AML-193 (cell line): Measurements from ENCODE around the gene IRF2.
A peak's percentile ranks its signal among the peaks of the same experiment; 100 is the strongest.

Source experiments
- DNase-seq, 2 experiments: peaks; one replicate each; lab custom pipeline; 2025; lab: John Stamatoyannopoulos, UW

IRF2 gene

DNA sequence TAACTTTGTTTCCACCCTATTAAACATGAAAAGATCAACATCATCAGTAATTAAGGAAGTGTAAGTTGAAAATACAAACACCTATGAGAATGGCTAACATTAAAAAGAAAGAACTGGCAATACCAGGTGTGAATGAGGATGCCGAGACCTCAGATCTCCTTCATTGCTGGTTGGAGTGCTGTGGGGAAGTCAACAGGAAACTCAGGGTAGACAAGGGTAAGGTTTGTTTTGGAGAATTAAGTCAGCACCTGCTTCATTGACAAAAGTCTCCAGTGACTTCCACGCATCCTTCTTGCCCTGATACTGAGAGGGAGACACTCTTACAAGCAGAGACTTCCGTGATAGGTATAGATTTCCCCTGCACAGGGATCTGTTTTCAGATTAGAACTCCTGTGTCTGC lies 106.1 kb downstream of the IRF2 start:
- no peak for DNase-seq

DNA sequence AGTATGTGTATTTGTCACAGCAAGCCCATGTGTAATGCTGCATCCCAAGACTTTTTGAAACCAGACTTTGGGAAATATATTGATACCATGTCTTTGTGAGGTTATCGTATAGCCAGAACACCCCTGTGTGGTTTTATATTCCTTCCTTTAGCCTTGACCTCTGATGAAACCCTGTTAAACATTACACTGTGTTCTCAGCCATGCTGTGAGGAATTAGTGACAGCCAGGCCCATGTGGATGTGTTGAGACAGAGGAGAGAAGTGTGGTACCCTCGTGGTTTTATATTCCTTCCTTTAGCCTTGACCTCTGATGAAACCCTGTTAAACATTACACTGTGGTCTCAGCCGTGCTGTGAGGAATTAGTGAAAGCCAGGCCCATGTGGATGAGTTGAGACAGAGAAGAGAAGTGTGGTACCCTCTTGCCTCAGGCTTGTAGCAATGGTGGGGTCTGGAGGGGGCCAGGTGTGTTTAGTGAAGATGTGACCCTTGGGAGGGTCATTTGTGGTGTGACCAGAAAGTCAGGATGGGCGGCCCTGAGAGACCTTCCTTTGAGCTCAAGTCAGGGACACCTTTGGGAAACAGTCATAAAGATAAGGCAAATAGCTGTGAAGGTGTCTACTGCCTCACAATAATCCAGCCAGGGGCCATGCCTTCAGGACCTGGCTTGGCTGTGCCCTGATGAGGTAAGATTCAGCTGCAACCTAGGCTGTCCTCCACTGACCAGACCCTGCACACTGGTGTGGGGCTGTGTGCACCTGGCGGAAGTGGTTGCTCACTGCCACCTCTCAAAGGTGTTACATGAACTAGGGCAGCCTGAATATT lies 110.0 kb downstream of the IRF2 start:
- DNase-seq: peak; percentile 38 to 42

DNA sequence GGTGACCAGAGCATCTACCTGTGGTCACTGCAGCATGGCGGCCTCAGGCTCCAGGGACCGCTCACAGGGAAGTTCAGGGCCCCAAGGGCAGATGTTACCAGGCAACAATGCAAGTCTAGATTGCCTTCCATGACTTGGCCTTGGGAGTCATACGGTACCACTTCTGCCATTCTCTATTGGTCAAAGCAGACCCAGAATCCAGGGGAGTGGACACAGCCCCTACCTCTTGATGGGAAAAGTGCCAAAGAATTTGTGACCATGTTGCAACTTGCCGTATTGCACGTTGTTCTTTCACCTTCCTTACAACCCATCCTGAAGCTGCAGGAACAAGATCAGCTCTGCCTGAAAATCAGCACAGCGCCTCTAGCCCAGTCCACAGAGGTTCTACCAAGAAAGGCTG lies 111.1 kb downstream of the IRF2 start:
- DNase-seq: no peak

DNA sequence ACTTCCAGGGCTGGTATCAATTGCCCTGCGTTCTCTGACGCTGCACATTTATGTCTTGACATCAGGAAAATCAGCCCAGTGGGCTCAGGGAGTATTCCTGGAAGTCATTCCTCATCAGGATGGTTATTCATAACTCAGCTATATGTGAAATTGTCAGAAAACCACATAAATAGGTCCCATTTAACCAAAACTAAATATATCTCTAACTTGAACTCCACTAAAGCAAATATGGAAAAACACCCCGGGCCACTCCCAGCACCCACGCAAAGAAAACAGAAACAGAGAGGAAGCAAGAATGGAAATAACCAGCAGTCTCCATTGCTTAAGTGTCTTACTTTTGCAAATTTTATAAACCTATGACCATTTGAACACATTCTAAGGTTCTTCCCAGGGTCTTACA lies 112.0 kb downstream of the IRF2 start:
- no peak for DNase-seq

DNA sequence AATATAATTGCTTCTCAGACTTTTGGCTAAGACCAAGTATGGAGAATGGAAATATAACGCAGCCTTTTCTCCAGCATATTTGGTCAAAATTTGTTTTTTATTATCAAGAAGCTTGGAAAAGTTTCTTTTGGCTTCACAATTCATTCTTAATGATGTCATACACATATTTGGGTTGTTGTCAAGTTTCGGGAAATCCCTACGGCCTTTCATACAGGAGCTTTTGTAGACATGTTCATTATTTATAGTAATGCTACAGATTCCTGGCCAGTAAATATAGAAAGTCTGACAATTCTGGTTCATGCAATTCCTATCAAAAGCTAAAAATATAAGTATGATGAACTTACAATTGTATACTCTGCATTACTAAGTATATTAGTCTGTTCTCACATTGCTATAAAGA lies 112.9 kb downstream of the IRF2 start:
- no peak for DNase-seq

DNA sequence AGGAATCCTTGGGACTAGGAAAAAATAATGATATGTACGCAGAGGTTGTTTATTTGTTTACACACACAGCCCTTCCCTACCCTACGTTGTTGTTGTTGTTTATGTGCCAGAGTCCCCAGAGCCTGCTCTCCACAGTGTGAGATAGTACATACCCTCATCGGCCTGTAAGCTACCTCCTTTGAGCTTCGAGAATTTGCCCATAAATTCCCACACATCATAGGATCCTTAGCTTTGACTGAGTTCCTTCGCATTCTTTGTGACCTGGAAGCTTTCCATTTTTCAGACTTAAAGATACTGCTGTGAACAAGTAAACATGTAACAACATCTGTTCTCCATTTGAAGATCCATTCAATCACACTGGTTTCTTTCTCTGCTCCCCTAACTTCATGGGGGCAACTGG lies 114.5 kb downstream of the IRF2 start:
- DNase-seq: no peak

DNA sequence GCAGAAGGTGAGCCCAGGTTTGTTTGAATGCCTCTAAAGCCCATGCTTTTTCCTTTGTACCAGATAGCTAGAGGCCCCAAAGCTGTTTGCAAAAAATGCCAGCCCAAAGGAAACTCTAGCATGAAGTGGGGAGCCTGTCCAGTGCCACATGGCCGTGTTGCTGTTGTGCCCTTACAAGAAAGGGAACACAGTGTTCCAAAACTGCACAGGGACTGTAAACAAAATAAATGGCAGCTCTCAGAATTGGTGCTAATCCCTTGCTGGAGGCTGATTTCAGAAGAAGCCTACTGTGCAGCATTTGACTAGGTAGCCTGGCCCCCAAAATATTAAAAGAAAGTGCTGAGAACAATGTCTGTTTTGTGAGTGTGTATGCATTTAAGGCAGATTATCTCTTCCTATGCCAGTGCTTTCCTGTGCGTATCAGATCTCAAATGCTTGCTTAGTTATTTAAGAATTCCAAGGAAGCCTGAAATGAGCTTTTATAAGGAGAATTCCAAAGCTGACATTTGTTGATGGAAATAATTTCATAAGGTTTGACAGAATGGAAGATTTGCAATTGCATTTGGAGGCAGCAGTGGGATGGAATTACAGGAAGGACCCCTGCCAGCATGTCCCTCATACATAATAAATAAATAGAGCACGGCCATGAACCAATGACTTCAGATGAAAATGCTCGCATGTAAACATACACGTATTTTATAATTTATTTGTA lies 115.7 kb downstream of the IRF2 start:
- DNase-seq: no peak

DNA sequence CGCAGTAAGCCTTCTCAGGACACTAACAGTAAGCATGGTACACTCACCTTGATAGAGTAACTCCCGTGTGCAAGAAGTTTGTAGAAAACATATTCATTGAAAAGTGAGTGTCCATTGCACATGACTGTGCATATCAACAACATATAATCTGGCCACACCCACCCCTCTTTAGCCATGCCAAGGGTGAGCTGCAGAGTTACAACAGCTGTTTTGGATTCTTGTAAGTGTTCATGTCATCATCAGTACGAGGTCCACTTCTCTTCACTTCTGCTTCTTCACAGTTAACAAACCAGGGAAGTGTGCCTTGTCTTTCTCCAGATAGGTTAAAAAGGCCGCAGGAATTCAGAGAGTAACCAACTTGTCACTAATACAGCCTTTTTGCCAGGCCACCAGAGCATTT lies 116.6 kb downstream of the IRF2 start:
- no peak for DNase-seq

DNA sequence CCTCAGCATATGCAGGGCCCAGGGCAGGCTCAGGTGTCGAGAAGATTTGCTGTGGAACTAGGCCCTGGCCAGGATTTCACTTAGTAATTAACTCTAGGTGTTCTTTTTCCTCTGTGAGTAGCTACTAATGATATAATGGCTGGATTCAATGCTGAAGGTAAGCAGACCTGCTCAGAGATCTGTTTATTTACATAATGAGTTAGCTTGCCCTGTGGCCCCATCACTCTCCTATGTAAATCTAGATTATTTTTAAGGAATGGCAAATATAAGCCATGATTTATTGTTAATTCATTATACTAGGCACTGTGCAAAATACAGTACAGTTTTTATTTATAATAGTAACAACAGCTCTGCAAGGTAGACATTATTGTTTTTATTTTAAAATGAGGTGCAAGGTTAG lies 117.2 kb downstream of the IRF2 start:
- DNase-seq: no peak

DNA sequence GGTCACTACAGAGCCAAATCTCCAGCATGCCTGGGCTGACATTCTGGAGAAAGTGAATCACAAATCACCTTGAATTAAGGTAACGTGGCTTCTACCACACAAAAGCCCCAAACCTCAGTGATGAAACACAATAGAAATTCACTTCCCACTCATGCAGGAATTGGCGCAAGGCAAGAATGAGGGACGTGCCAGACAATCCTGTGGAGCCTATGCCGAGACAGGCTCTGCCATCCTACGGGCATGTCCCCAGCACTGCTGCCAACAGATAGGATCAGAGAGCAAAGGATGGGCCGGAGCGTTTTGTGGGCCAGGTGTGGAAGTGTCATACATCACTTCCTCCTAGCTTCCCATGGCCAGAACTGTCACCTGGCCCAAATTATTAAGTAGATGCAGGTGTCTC lies 118.0 kb downstream of the IRF2 start:
- DNase-seq: no peak

DNA sequence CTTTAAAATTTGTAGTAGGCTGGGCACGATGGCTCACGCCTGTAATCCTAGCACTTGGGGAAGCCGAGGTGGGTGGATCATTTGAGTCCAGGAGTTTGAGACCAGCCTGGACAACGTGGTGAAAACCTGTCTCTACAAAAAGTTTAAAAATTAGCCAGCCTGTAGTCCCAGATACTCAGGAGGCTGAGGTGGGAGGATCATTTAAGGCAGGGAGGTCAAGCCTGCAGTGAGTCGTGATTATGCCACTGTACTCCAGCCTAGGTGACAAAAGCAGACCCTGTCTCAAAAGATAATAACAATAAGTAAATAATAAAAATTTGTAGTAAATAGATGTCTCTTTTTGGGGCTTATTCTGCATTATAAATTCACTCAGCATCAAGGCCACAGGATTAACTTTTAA lies 118.5 kb downstream of the IRF2 start:
- DNase-seq: no peak

DNA sequence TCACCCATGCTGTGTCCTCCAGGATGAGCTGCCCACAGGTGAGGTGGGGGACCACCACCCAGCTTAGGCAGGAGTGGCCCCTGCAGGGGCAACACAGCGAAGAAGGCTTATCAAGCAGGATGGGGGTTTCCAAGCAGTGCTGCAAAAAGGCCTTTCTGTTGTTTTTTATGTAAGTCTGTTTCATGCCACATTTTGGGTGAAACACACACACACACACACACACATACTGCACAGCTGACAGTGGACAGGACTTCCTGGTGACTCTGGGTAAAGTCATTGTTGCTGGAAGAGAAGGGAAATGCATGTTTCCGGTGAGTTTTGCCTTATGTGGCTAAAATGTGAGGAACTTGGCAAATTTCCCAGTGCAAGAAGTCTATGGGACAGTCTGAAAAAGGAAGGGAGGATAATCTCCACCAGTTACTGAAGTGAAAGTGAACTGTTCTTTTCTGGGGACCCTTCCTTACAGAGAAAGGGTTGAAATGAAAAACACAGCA lies 119.2 kb downstream of the IRF2 start:
- DNase-seq: peak; percentile 98 to 99

DNA sequence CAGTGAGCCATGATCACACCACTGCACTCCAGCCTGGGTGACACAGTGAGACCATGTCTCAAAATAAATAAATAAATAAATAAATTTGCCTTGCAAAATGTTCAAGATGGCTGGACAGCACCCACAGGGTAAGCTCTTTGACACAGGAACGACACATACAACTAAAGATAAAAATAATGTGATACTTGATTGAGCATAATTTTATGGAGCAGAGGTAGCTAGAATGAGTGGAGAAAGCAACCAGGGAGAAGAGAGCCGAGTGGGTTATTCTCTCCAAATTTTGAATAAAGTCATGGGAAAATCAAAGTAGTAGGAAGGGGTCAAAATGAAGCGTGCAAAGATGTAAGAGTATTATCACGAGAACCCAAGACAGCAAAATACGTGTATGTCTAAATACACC lies 121.5 kb downstream of the IRF2 start:
- DNase-seq: no peak

DNA sequence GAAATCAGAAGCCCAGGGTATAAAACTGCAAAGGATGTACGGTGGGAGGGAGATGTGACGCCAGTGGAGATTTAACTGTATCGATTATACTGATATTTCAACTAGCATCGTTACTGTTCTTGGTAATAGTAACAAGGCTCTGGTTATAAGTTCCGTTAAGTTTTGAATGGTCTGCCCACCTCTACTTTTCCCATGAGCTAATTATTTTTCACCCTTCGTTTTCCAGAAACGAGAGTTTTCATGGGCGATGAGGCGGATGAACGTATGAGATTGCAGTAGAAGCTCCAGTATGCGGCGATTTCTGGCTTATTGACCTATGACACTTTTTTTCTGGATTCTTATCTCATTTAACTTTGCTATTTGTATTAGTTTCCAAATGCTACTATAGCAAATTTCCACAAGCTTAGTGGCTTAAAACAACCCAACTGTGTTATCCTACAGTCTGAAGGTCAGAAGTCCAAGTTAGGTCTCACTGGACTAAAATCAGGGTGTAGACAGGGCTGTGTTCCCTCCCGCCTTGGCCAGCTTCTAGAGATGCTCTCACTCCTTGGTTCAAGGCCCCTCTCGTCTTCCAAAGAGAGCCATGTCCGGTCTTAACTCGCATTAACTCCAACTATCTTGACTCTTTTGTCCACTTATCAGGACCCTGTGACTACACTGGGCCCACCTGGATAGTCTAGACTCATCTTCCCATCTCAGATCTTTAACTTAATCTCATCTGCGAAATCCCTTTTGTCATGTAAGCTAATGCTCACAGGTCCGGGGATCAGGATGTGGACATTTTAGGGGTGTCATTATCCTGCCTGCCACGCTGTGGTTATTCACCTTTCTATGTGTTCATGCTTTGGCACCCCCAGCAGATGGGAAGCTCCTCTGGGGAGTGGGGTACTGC lies 122.5 kb downstream of the IRF2 start:
- no peak for DNase-seq

DNA sequence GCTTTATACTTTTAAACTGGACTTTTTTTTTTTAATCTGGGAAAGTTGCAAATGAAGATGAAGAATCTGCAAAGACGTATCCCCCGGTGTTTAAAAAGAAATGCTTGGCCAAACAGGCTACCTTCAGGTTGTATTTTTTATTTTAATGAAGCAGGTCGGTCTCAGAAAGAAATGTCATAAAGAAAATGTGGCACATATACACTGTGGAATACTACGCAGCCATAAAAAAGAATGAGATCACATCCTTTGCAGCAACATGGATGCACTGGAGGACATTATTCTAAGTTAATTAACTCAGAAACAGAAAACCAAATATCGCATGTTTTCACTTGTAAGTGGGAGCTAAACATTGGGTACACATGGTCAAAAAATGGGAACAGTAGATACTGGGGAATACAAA lies 123.4 kb downstream of the IRF2 start:
- DNase-seq: no peak

DNA sequence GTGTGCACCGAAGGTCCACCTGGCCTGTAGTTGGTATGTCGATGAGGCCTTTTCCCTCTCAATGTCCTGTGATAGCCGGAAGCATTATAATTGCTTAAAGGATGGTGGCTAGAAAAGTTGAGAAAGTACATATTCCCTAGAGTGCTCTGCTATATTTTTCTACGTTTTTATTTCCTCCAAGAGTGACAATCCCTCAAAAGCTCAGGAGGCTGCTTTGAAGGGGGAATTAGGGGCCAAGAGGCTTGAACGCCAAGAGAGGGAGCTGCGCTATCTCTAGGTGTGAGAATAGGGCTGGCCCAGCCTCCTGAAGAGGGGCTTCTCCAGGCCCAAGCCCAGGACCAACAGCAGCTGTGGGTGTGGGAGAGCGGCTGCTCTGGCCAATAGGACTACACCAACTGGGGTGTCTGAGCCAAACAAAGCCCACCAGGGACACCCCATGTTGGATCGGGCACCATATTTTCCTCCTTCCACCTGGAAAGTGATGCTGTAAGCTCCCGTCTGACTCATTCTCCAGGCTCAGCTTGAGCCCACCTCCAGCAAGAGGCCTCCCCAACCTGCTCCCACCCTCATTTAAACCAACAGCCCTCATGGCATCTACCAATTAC lies 124.0 kb downstream of the IRF2 start:
- no peak for DNase-seq

DNA sequence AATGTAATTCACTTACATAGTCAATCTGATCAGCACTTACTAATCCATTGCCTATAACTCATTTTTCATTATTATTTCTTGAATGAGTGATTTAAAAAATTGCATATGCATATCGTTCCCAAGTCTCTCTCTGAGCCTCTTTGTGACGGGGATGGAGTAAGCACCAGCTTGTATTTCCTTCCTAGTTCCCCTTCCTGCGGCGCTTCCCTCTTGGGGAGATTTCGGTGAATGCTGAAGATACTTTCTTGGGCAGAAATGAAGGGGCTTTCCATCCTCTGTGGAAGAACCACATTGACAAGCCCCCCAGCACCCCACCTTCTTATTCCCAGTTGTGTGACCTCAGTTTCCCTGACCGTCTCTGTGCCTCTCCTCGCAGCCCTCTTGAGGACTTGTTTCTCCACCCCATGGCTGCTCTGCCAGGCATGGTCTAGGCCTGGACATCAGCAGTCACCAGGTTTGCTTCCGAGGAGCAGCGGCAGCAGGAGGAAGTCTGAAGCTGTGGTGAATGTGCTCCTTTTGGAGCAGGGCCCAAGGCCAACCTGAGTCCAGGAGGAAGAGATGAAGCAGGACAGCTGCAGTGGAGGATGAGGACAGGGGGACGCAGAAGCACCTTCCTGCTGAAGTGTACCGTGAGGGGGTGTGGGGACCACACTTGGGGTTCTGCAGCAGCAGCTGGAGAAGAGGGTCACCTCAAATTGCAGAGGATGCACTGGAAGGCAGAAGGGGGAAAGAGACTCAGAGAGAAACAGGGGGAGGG lies 124.9 kb downstream of the IRF2 start:
- DNase-seq: no peak

DNA sequence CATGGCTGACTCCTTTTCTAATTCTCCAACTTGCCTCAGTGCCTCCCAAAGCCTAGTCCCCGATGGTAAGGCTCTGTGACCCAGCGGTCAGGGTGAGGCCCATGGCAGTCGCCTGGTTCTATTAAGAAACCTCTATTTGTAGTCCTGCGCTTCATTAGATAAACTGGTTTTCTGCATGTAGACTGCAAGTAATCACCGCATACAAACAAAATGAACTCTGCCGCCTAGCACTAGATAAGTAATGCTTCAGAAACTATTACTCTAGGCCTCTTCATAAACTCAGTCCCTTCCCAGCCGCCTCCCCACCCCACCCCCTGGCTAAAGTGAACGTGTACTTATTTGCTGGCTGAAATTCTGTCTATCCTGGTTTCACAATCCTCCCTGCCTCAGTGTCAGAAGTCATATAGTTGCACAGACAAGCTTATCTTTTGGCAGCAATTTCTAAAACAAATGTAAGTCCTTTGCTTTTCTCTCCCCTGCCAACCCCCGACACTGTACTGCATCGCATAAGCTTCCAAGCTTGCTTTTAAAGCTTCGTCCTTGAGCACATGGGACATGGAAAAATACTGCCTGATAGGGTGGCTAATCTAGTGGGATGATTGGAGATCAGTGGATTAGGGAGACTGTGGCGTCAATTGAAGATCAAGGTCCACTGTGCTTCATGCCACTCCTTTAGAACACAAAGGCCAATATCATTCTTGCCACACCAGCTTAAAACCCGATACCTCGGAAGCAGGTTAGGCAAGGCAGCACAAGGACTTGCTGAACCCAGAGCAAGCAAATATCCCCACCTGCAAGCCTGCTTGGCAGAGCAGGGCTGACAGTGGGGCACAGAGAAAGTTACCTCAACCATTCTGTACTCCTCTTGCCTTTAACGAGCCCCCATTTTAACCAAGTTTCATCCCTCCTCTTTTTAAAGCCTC lies 125.8 kb downstream of the IRF2 start:
- no peak for DNase-seq

DNA sequence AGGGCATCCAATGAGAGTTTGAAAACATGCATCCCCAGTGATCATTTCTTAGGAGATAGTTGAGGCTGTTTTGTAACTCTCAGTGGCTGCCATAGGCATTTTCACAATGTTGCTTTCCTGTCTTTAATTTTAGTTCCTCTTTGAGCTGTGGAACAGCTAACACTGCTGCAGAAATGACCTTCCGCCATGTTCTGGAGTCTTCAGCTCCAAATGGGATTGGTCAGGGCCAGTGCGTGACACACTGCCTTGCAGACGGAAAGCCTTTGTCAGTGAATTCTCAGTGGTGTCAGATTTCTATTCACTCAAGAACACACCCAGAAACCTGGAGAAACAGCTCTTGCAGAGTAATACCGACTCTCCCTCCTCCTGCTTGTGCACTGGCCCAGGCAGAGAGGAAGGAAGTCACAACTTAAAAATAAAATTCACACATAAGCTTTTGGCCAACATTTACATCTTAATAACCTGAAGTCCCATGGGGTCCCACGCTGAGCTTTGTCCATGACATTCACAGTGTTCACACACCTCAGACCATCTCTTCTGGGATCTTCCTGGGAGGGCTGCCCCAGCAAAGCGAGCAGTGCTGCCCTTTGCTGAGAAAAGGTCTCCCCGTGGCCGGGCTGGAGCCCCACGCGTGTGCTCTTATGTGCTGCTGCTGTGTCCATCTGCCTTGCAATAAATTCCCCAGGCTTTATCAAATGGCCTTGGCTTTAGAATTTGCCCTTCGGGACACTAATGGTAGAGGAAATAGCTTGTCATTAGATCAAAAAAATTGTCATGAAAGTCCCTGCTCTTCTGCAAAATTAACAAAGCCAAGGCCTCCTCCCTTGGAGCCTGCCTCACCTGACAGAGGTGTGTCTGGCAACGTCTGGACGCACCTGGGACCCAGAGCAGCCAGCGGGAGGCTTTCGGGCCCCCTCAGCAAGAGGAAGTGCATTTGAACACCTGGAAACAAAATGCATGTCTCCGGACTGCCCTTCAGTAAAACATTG lies 126.8 kb downstream of the IRF2 start:
- DNase-seq: peak; percentile 90 to 93
